ENCODE data around the gene GCNT1.

DNA sequence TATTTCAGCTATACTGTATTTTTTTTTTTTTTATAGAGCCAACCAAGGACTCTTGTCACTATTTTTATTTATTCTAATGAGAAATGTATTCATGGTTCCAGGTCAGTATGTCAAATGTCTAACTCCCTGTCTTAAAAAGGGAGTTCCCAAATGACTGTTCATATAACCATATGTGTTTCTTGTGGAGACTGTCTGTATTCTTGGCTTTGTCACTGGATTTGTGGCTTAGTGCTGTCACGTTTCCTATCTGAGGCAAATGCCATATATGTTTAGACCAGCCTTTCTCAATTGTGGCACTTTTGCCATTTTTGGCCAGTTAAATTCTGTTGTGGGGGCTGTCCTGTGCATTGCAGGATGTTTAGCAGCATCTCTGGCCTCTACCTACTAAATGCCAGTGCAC lies 3.1 kb downstream of the GCNT1 start:
- TF ChIP-seq, protein P1, sequence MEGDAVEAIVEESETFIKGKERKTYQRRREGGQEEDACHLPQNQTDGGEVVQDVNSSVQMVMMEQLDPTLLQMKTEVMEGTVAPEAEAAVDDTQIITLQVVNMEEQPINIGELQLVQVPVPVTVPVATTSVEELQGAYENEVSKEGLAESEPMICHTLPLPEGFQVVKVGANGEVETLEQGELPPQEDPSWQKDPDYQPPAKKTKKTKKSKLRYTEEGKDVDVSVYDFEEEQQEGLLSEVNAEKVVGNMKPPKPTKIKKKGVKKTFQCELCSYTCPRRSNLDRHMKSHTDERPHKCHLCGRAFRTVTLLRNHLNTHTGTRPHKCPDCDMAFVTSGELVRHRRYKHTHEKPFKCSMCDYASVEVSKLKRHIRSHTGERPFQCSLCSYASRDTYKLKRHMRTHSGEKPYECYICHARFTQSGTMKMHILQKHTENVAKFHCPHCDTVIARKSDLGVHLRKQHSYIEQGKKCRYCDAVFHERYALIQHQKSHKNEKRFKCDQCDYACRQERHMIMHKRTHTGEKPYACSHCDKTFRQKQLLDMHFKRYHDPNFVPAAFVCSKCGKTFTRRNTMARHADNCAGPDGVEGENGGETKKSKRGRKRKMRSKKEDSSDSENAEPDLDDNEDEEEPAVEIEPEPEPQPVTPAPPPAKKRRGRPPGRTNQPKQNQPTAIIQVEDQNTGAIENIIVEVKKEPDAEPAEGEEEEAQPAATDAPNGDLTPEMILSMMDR (IDR thresholded peaks at IDR 0.05), result no peak
- TF ChIP-seq POLR2A (IDR thresholded peaks at IDR 0.05) (no peak), POLR2AphosphoS5 (IDR thresholded peaks at IDR 0.05) (no peak)

All from prostate gland (tissue), 2 donors.